Liver (tissue), 9 donors: ENCODE measurements around the gene MYLIP. TPM values are rescaled to one million over a fixed set of nuclear protein-coding genes. Genes with fewer than 3 reads are reported as not detected.

ENCODE experiments used
- DNase-seq: peaks from one replicate; pipeline ENCODE4 v3.0.0-alpha.2; 2017; ENCODE audit warnings: low spot score
- H3K27ac ChIP-seq, 2 donors: one replicate each; pipeline ENCODE4 v1.7.0; 2013; ENCODE audit warnings: inconsistent platforms in 2 of 2, low read length in 2 of 2, control low read depth in 1 of 2, low read depth in 1 of 2, mild to moderate bottlenecking in 1 of 2
- H3K27me3 ChIP-seq, 4 donors: one replicate each; pipeline versions ENCODE4 v1.6.1 to v1.7.0; 2013; ENCODE audit warnings: low read length in 3 of 4, inconsistent platforms in 1 of 4, mild to moderate bottlenecking in 1 of 4, moderate library complexity in 1 of 4; ENCODE audit not compliant: control insufficient read depth in 4 of 4, insufficient read depth in 4 of 4
- H3K36me3 ChIP-seq, 4 donors: one replicate each; pipeline versions ENCODE4 v1.6.1 to v1.7.0; 2013; ENCODE audit warnings: low read length in 3 of 4, mild to moderate bottlenecking in 3 of 4, low read depth in 1 of 4, moderate library complexity in 1 of 4; ENCODE audit not compliant: control insufficient read depth in 4 of 4, insufficient read depth in 3 of 4
- H3K4me1 ChIP-seq, 4 donors: one replicate each; pipeline versions ENCODE4 v1.6.1 to v1.7.0; 2013; ENCODE audit warnings: low read length in 3 of 4, mild to moderate bottlenecking in 3 of 4, moderate library complexity in 1 of 4; ENCODE audit not compliant: control insufficient read depth in 4 of 4, insufficient read depth in 4 of 4
- H3K4me3 ChIP-seq, 3 donors: one replicate each; pipeline versions ENCODE4 v1.6.1 to v1.7.0; 2013; ENCODE audit warnings: low read length in 3 of 3, control low read depth in 1 of 3, low read depth in 1 of 3, mild to moderate bottlenecking in 1 of 3
- H3K9ac ChIP-seq, 2 donors: one replicate each; pipeline ENCODE4 v1.7.0; 2013; ENCODE audit warnings: low read length in 2 of 2, mild to moderate bottlenecking in 2 of 2, moderate library complexity in 2 of 2, control low read depth in 1 of 2, low read depth in 1 of 2
- H3K9me3 ChIP-seq, 4 donors: one replicate each; pipeline versions ENCODE4 v1.6.1 to v1.7.0; 2013; ENCODE audit warnings: low read length in 3 of 4; ENCODE audit not compliant: control insufficient read depth in 4 of 4
- EGR1 ChIP-seq, 2 donors: IDR thresholded peaks; 2 replicates each; pipeline ENCODE4 v1.6.1; 2016 to 2018; ENCODE audit warnings: antibody characterized with exemption in 2 of 2, low read depth in 2 of 2
- FOXA1 ChIP-seq: IDR thresholded peaks from 2 replicates; pipeline ENCODE4 v1.6.1; 2016; ENCODE audit warnings: antibody characterized with exemption
- FOXA2 ChIP-seq: IDR thresholded peaks from 2 replicates; pipeline ENCODE4 v1.6.1; 2016; ENCODE audit warnings: antibody characterized with exemption
- GABPA ChIP-seq, 2 donors: IDR thresholded peaks in 1 of 2; conservative IDR thresholded peaks in 1 of 2; 2 replicates each; pipeline ENCODE4 v1.6.1; 2016; ENCODE audit warnings: antibody characterized with exemption in 2 of 2, mild to moderate bottlenecking in 1 of 2, moderate library complexity in 1 of 2
- HNF4A ChIP-seq, 2 donors: conservative IDR thresholded peaks; 2 replicates each; pipeline ENCODE4 v1.6.1; 2016; ENCODE audit warnings: antibody characterized with exemption in 2 of 2, mild to moderate bottlenecking in 2 of 2
- HNF4G ChIP-seq: IDR thresholded peaks from 2 replicates; pipeline ENCODE4 v1.6.1; 2016; ENCODE audit warnings: antibody characterized with exemption
- JUND ChIP-seq, 2 donors: IDR thresholded peaks; 2 replicates each; pipeline ENCODE4 v1.6.1; 2016; ENCODE audit warnings: antibody characterized with exemption in 2 of 2
- NR2F2 ChIP-seq: IDR thresholded peaks from 2 replicates; pipeline ENCODE4 v1.6.1; 2016; ENCODE audit warnings: antibody characterized with exemption
- RAD21 ChIP-seq, 2 donors: IDR thresholded peaks; 2 replicates each; pipeline ENCODE4 v1.6.1; 2016; ENCODE audit warnings: antibody characterized with exemption in 2 of 2, mild to moderate bottlenecking in 2 of 2
- RXRA ChIP-seq, 2 donors: IDR thresholded peaks; 2 replicates each; pipeline ENCODE4 v1.6.1; 2017 to 2018; ENCODE audit warnings: antibody characterized with exemption in 2 of 2, mild to moderate bottlenecking in 1 of 2
- SP1 ChIP-seq: IDR thresholded peaks from 2 replicates; pipeline ENCODE4 v1.6.1; 2018; ENCODE audit warnings: antibody characterized with exemption, mild to moderate bottlenecking
- TAF1 ChIP-seq: conservative IDR thresholded peaks from 2 replicates; pipeline ENCODE4 v1.6.1; 2016; ENCODE audit warnings: antibody characterized with exemption, mild to moderate bottlenecking
- YY1 ChIP-seq: IDR thresholded peaks from 2 replicates; pipeline ENCODE4 v1.6.1; 2016; ENCODE audit warnings: antibody characterized with exemption, mild to moderate bottlenecking
- WGBS: extraction: QIAGEN DNeasy Blood & Tissue Kit; methylation state at CpG from one replicate; pipeline ENCODE4 v1.1.7; 2013; 5-methylcytosine and 5-hydroxymethylcytosine counted together
- polyA plus RNA-seq, 2 donors: library from polyadenylated mRNA; stranded (reverse) in 1 of 2; unstranded in 1 of 2; fragments of 200-250 nt in 1 of 2; fragments of >200 nt in 1 of 2; fragmentation: Nextera tagmentation in 1 of 2; extraction: Ambion mirVana in 1 of 2; gene quantifications; one replicate each; pipeline versions ENCODE4 v1.2.1 to v1.2.3, GENCODE V29; 2013 to 2015
- total RNA-seq, 2 donors: library from RNA; depleted of rRNA; stranded (reverse); fragments of >200 nt; gene quantifications; one replicate each; pipeline ENCODE4 v1.2.3, GENCODE V29; 2014
- TF ChIP-seq, protein P1 (sequence below): IDR thresholded peaks from 2 replicates; pipeline ENCODE4 v1.6.1; 2016; ENCODE audit warnings: antibody characterized with exemption
- TF ChIP-seq, protein P2 (sequence below): IDR thresholded peaks from 2 replicates; pipeline ENCODE4 v1.6.1; 2016; ENCODE audit warnings: antibody characterized with exemption
- TF ChIP-seq, protein P3 (sequence below): IDR thresholded peaks from 2 replicates; pipeline ENCODE4 v1.6.1; 2016; ENCODE audit warnings: antibody characterized with exemption
- TF ChIP-seq, protein P4 (sequence below): fragments of 150-350 bp; IDR thresholded peaks from 2 replicates; pipeline ENCODE4 v1.5.1; 2017; ENCODE audit warnings: improper control_type of control experiment, low read depth, low read length; ENCODE audit not compliant: missing input control
- TF ChIP-seq, protein P5 (sequence below): IDR thresholded peaks from 2 replicates; pipeline ENCODE4 v1.6.1; 2016; ENCODE audit warnings: antibody characterized with exemption, mild to moderate bottlenecking
- donor health status: healthy.
- donor health status: healthy.
- donor health status: healthy.
- donor health status: healthy.
- donor health status: healthy.

Gene MYLIP
- total and polyA plus RNA-seq, 4 donors = 2.7 to 29.4 (median 4.4) TPM

DNA sequence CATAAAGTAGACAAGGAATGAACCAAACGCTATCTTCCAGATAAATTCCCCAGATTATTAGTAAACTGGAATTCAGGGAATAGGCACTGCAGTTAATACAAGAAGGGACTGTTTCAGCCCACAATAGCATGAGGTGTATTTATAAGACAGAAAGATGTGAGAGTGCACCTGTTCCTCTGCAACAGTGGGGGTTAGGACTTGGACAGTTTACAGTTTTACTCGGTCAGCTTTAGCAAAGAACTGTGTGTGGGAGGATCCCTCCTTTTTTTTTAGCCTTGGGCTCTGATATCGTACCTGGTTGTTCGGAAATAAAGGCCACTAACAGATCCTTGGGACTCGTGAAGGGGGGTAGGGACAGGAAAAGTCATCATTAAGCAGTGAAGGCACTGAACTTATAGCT lies 2.0 kb upstream of the MYLIP start:
- no peak overlapping the region for H3K4me3 ChIP-seq
- H3K9ac ChIP-seq = no peak overlapping the region
- TF ChIP-seq HNF4G (no peak), HNF4A (conservative IDR thresholded peaks at IDR 0.05) (no peak), GABPA (IDR thresholded peaks at IDR 0.05 in 1 of 2, conservative IDR thresholded peaks at IDR 0.05 in 1 of 2) (no peak), SP1 (no peak), FOXA1 (no peak), RAD21 (IDR thresholded peaks at IDR 0.05) (no peak), TAF1 (no peak), NR2F2 (no peak), RXRA (IDR thresholded peaks at IDR 0.05) (no peak), JUND (IDR thresholded peaks at IDR 0.05) (no peak), YY1 (no peak), FOXA2 (no peak), EGR1 (IDR thresholded peaks at IDR 0.05; ENCODE audit: low read depth in 2 of 2) (no peak)
- TF ChIP-seq, protein P1, sequence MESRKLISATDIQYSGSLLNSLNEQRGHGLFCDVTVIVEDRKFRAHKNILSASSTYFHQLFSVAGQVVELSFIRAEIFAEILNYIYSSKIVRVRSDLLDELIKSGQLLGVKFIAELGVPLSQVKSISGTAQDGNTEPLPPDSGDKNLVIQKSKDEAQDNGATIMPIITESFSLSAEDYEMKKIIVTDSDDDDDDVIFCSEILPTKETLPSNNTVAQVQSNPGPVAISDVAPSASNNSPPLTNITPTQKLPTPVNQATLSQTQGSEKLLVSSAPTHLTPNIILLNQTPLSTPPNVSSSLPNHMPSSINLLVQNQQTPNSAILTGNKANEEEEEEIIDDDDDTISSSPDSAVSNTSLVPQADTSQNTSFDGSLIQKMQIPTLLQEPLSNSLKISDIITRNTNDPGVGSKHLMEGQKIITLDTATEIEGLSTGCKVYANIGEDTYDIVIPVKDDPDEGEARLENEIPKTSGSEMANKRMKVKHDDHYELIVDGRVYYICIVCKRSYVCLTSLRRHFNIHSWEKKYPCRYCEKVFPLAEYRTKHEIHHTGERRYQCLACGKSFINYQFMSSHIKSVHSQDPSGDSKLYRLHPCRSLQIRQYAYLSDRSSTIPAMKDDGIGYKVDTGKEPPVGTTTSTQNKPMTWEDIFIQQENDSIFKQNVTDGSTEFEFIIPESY = no peak
- TF ChIP-seq, protein P2, sequence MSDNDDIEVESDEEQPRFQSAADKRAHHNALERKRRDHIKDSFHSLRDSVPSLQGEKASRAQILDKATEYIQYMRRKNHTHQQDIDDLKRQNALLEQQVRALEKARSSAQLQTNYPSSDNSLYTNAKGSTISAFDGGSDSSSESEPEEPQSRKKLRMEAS = no peak
- TF ChIP-seq, protein P3, sequence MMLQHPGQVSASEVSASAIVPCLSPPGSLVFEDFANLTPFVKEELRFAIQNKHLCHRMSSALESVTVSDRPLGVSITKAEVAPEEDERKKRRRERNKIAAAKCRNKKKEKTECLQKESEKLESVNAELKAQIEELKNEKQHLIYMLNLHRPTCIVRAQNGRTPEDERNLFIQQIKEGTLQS = no peak
- TF ChIP-seq, protein P4, sequence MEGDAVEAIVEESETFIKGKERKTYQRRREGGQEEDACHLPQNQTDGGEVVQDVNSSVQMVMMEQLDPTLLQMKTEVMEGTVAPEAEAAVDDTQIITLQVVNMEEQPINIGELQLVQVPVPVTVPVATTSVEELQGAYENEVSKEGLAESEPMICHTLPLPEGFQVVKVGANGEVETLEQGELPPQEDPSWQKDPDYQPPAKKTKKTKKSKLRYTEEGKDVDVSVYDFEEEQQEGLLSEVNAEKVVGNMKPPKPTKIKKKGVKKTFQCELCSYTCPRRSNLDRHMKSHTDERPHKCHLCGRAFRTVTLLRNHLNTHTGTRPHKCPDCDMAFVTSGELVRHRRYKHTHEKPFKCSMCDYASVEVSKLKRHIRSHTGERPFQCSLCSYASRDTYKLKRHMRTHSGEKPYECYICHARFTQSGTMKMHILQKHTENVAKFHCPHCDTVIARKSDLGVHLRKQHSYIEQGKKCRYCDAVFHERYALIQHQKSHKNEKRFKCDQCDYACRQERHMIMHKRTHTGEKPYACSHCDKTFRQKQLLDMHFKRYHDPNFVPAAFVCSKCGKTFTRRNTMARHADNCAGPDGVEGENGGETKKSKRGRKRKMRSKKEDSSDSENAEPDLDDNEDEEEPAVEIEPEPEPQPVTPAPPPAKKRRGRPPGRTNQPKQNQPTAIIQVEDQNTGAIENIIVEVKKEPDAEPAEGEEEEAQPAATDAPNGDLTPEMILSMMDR = no peak
- TF ChIP-seq, protein P5, sequence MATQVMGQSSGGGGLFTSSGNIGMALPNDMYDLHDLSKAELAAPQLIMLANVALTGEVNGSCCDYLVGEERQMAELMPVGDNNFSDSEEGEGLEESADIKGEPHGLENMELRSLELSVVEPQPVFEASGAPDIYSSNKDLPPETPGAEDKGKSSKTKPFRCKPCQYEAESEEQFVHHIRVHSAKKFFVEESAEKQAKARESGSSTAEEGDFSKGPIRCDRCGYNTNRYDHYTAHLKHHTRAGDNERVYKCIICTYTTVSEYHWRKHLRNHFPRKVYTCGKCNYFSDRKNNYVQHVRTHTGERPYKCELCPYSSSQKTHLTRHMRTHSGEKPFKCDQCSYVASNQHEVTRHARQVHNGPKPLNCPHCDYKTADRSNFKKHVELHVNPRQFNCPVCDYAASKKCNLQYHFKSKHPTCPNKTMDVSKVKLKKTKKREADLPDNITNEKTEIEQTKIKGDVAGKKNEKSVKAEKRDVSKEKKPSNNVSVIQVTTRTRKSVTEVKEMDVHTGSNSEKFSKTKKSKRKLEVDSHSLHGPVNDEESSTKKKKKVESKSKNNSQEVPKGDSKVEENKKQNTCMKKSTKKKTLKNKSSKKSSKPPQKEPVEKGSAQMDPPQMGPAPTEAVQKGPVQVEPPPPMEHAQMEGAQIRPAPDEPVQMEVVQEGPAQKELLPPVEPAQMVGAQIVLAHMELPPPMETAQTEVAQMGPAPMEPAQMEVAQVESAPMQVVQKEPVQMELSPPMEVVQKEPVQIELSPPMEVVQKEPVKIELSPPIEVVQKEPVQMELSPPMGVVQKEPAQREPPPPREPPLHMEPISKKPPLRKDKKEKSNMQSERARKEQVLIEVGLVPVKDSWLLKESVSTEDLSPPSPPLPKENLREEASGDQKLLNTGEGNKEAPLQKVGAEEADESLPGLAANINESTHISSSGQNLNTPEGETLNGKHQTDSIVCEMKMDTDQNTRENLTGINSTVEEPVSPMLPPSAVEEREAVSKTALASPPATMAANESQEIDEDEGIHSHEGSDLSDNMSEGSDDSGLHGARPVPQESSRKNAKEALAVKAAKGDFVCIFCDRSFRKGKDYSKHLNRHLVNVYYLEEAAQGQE = no peak
- H3K4me1 ChIP-seq = peaks cover 2 to 17% (median 12%) of the 10 kb centered on the region in 4 donors
- no peak for DNase-seq
- no peaks in the 10 kb centered on the region for H3K27me3 ChIP-seq
- H3K36me3 ChIP-seq = no peaks in the 10 kb centered on the region
- WGBS = 78% methylated on average over 5 of the region's 5 CpGs
- H3K9me3 ChIP-seq = no peaks in the 10 kb centered on the region
- no peak overlapping the region for H3K27ac ChIP-seq
